ENCODE measurements around the gene ACADS.

Gene ACADS

DNA sequence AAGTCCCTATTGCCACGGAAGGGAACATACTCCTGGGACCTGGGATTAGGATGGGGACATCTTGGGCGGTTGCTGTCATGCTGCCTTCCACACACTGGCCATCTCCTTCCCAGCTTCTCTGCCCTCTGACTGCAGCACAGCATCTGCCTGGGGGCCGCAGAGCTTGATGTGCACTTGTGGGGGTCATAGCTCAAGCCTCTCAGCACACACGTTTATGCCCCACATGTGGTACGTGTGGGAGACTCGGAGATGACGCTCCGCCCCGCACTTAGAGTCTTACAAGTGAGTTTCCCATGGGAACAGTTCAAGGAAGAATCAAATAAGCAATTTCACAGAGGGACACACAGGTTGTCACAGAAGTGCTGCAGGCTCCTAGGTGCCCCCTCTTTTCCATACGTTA, 8.6 kb downstream of the ACADS start:
- H3F3A ChIP-seq (ENCODE audit: insufficient read depth, low read length), result no peaks in the 10 kb centered on the region
- no peak overlapping the region for H3K4me2 ChIP-seq (ENCODE audit: low read depth, low read length)

GRCh38 chr12:120735181-120735580, 9.6 kb downstream of the ACADS start:
- Histone ChIP-seq H3F3A (ENCODE audit: insufficient read depth, low read length) (no peaks in the 10 kb centered on the region), H2AFZ (ENCODE audit: low read length) (no peak overlapping the region), H3K27me3 (replicated peaks; ENCODE audit: insufficient read depth, low read length) (no peaks in the 10 kb centered on the region), H3K4me3 (ENCODE audit: low read length) (no peak overlapping the region), H3K79me2 (ENCODE audit: low read length) (no peaks in the 10 kb centered on the region), H3K4me1 (ENCODE audit: low read length) (no peaks in the 10 kb centered on the region), H4K20me1 (ENCODE audit: insufficient read depth, low read length) (no peaks in the 10 kb centered on the region), H3K9me3 (replicated peaks; ENCODE audit: insufficient read depth, low read length) (no peaks in the 10 kb centered on the region), H3K36me3 (replicated peaks; ENCODE audit: insufficient read depth, low read length) (no peaks in the 10 kb centered on the region), H3K4me2 (ENCODE audit: low read depth, low read length) (no peak overlapping the region), H3K27ac (ENCODE audit: low read length) (no peak overlapping the region), H3K9me2 (replicated peaks; ENCODE audit: insufficient read depth, low read length) (no peaks in the 10 kb centered on the region), H3K9ac (ENCODE audit: low read length) (no peak overlapping the region)
- no peak for DNase-seq
- TF ChIP-seq EZH2 (optimal IDR thresholded peaks at IDR 0.05; ENCODE audit: low read depth, low read length), result no peak
- no peak for TF ChIP-seq EZH2phosphoT487 (IDR thresholded peaks at IDR 0.05; ENCODE audit: low read length)
- TF ChIP-seq, protein P1, sequence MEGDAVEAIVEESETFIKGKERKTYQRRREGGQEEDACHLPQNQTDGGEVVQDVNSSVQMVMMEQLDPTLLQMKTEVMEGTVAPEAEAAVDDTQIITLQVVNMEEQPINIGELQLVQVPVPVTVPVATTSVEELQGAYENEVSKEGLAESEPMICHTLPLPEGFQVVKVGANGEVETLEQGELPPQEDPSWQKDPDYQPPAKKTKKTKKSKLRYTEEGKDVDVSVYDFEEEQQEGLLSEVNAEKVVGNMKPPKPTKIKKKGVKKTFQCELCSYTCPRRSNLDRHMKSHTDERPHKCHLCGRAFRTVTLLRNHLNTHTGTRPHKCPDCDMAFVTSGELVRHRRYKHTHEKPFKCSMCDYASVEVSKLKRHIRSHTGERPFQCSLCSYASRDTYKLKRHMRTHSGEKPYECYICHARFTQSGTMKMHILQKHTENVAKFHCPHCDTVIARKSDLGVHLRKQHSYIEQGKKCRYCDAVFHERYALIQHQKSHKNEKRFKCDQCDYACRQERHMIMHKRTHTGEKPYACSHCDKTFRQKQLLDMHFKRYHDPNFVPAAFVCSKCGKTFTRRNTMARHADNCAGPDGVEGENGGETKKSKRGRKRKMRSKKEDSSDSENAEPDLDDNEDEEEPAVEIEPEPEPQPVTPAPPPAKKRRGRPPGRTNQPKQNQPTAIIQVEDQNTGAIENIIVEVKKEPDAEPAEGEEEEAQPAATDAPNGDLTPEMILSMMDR (IDR thresholded peaks at IDR 0.05; ENCODE audit: low read length), result no peak

More for the DNA sequence above, 8.6 kb downstream of the ACADS start:
- Histone ChIP-seq H3K9me2 (replicated peaks; ENCODE audit: insufficient read depth, low read length) (no peaks in the 10 kb centered on the region), H3K4me3 (ENCODE audit: low read length) (no peak overlapping the region), H3K36me3 (replicated peaks; ENCODE audit: insufficient read depth, low read length) (no peaks in the 10 kb centered on the region), H3K27me3 (replicated peaks; ENCODE audit: insufficient read depth, low read length) (no peaks in the 10 kb centered on the region), H3K27ac (ENCODE audit: low read length) (no peak overlapping the region), H2AFZ (ENCODE audit: low read length) (no peak overlapping the region), H4K20me1 (ENCODE audit: insufficient read depth, low read length) (no peaks in the 10 kb centered on the region), H3K9me3 (replicated peaks; ENCODE audit: insufficient read depth, low read length) (no peaks in the 10 kb centered on the region), H3K4me1 (ENCODE audit: low read length) (no peaks in the 10 kb centered on the region), H3K9ac (ENCODE audit: low read length) (no peak overlapping the region), H3K79me2 (ENCODE audit: low read length) (no peaks in the 10 kb centered on the region)
- no peak for DNase-seq
- TF ChIP-seq, protein P1 (IDR thresholded peaks at IDR 0.05; ENCODE audit: low read length), result no peak
- TF ChIP-seq EZH2 (optimal IDR thresholded peaks at IDR 0.05; ENCODE audit: low read depth, low read length), result no peak
- no peak for TF ChIP-seq EZH2phosphoT487 (IDR thresholded peaks at IDR 0.05; ENCODE audit: low read length)

- H3K4me2 ChIP-seq (ENCODE audit: low read depth, low read length), result no peak overlapping the region
- no peaks in the 10 kb centered on the region for H3K27me3 ChIP-seq (replicated peaks; ENCODE audit: insufficient read depth, low read length)
- no peaks in the 10 kb centered on the region for H3K9me2 ChIP-seq (replicated peaks; ENCODE audit: insufficient read depth, low read length)
- H3K9me3 ChIP-seq (replicated peaks; ENCODE audit: insufficient read depth, low read length), result no peaks in the 10 kb centered on the region
- no peaks in the 10 kb centered on the region for H3K4me1 ChIP-seq (ENCODE audit: low read length)
- TF ChIP-seq EZH2phosphoT487 (IDR thresholded peaks at IDR 0.05; ENCODE audit: low read length) (no peak), EZH2 (optimal IDR thresholded peaks at IDR 0.05; ENCODE audit: low read depth, low read length) (no peak)
- TF ChIP-seq, protein P1 (IDR thresholded peaks at IDR 0.05; ENCODE audit: low read length), result no peak
- no peak for DNase-seq
- no peaks in the 10 kb centered on the region for H4K20me1 ChIP-seq (ENCODE audit: insufficient read depth, low read length)
- H3K4me3 ChIP-seq (ENCODE audit: low read length), result no peak overlapping the region
- no peak overlapping the region for H2AFZ ChIP-seq (ENCODE audit: low read length)
- H3K79me2 ChIP-seq (ENCODE audit: low read length), result no peaks in the 10 kb centered on the region
- no peak overlapping the region for H3K27ac ChIP-seq (ENCODE audit: low read length)
- H3K9ac ChIP-seq (ENCODE audit: low read length), result no peak overlapping the region
- H3K36me3 ChIP-seq (replicated peaks; ENCODE audit: insufficient read depth, low read length), result no peaks in the 10 kb centered on the region
- H3F3A ChIP-seq (ENCODE audit: insufficient read depth, low read length), result no peaks in the 10 kb centered on the region
Measured at GRCh38 chr12:120736404-120737331, 11.0 kb downstream of the ACADS start.

Data from MM.1S (cell line).